H9 (cell line): ENCODE data around the gene CHMP1A. TPM values are rescaled to one million over a fixed set of nuclear protein-coding genes. Genes with fewer than 3 reads are reported as not detected.

ENCODE experiments used
- DNase-seq: peaks from one replicate; pipeline ENCODE4 v3.0.0-alpha.2; 2017
- H2AFZ ChIP-seq: one replicate; pipeline ENCODE4 v1.6.1; 2013; ENCODE audit warnings: mild to moderate bottlenecking, low read length, control low read depth, moderate library complexity
- H2AK5ac ChIP-seq: 2 replicates; pipeline ENCODE4 v1.6.1; 2013; ENCODE audit warnings: low read length, control low read depth, mixed read lengths; ENCODE audit not compliant: insufficient read length
- H2BK120ac ChIP-seq: one replicate; pipeline ENCODE4 v1.6.1; 2013; ENCODE audit warnings: low read depth, mild to moderate bottlenecking, low read length, control low read depth, inconsistent platforms; ENCODE audit not compliant: poor library complexity, severe bottlenecking
- H2BK12ac ChIP-seq: 2 replicates; pipeline ENCODE4 v1.6.1; 2013; ENCODE audit warnings: low read length, control low read depth, mixed read lengths, low read depth; ENCODE audit not compliant: insufficient read length
- H2BK15ac ChIP-seq: 2 replicates; pipeline ENCODE4 v1.6.1; 2013; ENCODE audit warnings: low read depth, low read length, control low read depth
- H2BK20ac ChIP-seq: one replicate; pipeline ENCODE4 v1.6.1; 2013; ENCODE audit warnings: low read depth, mild to moderate bottlenecking, low read length, control low read depth, inconsistent platforms; ENCODE audit not compliant: poor library complexity, severe bottlenecking
- H2BK5ac ChIP-seq: 2 replicates; pipeline ENCODE4 v1.6.1; 2013; ENCODE audit warnings: low read length, control low read depth, mixed read lengths; ENCODE audit not compliant: insufficient read length
- H3K14ac ChIP-seq: 2 replicates; pipeline ENCODE4 v1.6.1; 2013; ENCODE audit warnings: low read length, control low read depth; ENCODE audit not compliant: insufficient read depth
- H3K18ac ChIP-seq: 2 replicates; pipeline ENCODE4 v1.6.1; 2013; ENCODE audit warnings: low read depth, mild to moderate bottlenecking, mixed read lengths, low read length, control low read depth; ENCODE audit not compliant: insufficient read length
- H3K23ac ChIP-seq: 2 replicates; pipeline ENCODE4 v1.6.1; 2013; ENCODE audit warnings: low read length, control low read depth, mixed read lengths, low read depth; ENCODE audit not compliant: insufficient read length
- H3K23me2 ChIP-seq: 2 replicates; pipeline ENCODE4 v1.6.1; 2013; ENCODE audit warnings: low read depth, mild to moderate bottlenecking, mixed read lengths, low read length, control low read depth; ENCODE audit not compliant: insufficient read length, poor library complexity, severe bottlenecking
- H3K27ac ChIP-seq: 2 replicates; pipeline ENCODE4 v1.5.1; 2013; ENCODE audit warnings: low read length, control low read depth, mixed read lengths, low read depth; ENCODE audit not compliant: insufficient read length
- H3K27me3 ChIP-seq: 2 replicates; pipeline ENCODE4 v1.6.1; 2013; ENCODE audit warnings: low read length, control low read depth, inconsistent platforms; ENCODE audit not compliant: insufficient read depth
- H3K4ac ChIP-seq: 2 replicates; pipeline ENCODE4 v1.6.1; 2013; ENCODE audit warnings: low read depth, mild to moderate bottlenecking, control low read depth, inconsistent platforms, low read length, moderate library complexity
- H3K4me1 ChIP-seq: 2 replicates; pipeline ENCODE4 v1.6.1; 2013; ENCODE audit warnings: low read length, control low read depth, inconsistent platforms; ENCODE audit not compliant: insufficient read depth
- H3K4me2 ChIP-seq: 2 replicates; pipeline ENCODE4 v1.6.1; 2013; ENCODE audit warnings: low read length, control low read depth, mixed read lengths; ENCODE audit not compliant: insufficient read length, insufficient read depth
- H3K56ac ChIP-seq: 2 replicates; pipeline ENCODE4 v1.6.1; 2013; ENCODE audit warnings: low read depth, mild to moderate bottlenecking, mixed read lengths, low read length, control low read depth; ENCODE audit not compliant: insufficient read length
- H3K79me1 ChIP-seq: 2 replicates; pipeline ENCODE4 v1.6.1; 2013; ENCODE audit warnings: low read depth, mild to moderate bottlenecking, moderate library complexity, low read length, control low read depth, inconsistent platforms; ENCODE audit not compliant: insufficient read depth, poor library complexity, severe bottlenecking
- H3K79me2 ChIP-seq: 2 replicates; pipeline ENCODE4 v1.6.1; 2013; ENCODE audit warnings: low read length, control low read depth, inconsistent platforms; ENCODE audit not compliant: insufficient read depth
- H3K9ac ChIP-seq: 2 replicates; pipeline ENCODE4 v1.6.1; 2013; ENCODE audit warnings: low read length, control low read depth, mixed read lengths; ENCODE audit not compliant: insufficient read length; ENCODE audit errors: extremely low read depth
- H3K9me3 ChIP-seq: one replicate; pipeline ENCODE4 v1.6.1; 2013; ENCODE audit warnings: low read depth, low read length, inconsistent platforms; ENCODE audit not compliant: control insufficient read depth
- H3T11ph ChIP-seq: one replicate; pipeline ENCODE4 v1.6.1; 2013; ENCODE audit warnings: mild to moderate bottlenecking, low read length, control low read depth, inconsistent platforms
- H4K20me1 ChIP-seq: one replicate; pipeline ENCODE4 v1.6.1; 2013; ENCODE audit not compliant: control insufficient read depth, insufficient read length, insufficient read depth
- H4K5ac ChIP-seq: 2 replicates; pipeline ENCODE4 v1.6.1; 2013; ENCODE audit warnings: low read depth, mild to moderate bottlenecking, mixed read lengths, low read length, control low read depth; ENCODE audit not compliant: insufficient read length
- H4K8ac ChIP-seq: replicated peaks from 2 replicates; pipeline ENCODE4 v1.6.1; 2013; ENCODE audit warnings: low read length, control low read depth, mixed read lengths, low read depth; ENCODE audit not compliant: insufficient read length
- H4K91ac ChIP-seq: 2 replicates; pipeline ENCODE4 v1.6.1; 2013; ENCODE audit warnings: low read depth, mild to moderate bottlenecking, moderate library complexity, mixed read lengths, low read length, control low read depth; ENCODE audit not compliant: insufficient read length
- H3K27ac Mint-ChIP-seq, 3 experiments: 2 replicates in 2 of 3; 3 replicates in 1 of 3; pipeline ENCODE4 v1.8.0; 2020 to 2021; ENCODE audit warnings: mixed read lengths in 3 of 3, mild to moderate bottlenecking in 1 of 3, moderate library complexity in 1 of 3
- H3K27me3 Mint-ChIP-seq: 2 replicates; pipeline ENCODE4 v1.8.0; 2021; ENCODE audit warnings: low read depth, mild to moderate bottlenecking, moderate library complexity, mixed read lengths
- H3K36me3 Mint-ChIP-seq, 3 experiments: 2 replicates in 2 of 3; 3 replicates in 1 of 3; pipeline ENCODE4 v1.8.0; 2020 to 2021; ENCODE audit warnings: low read depth in 3 of 3, mixed read lengths in 3 of 3; ENCODE audit not compliant: insufficient read depth in 1 of 3
- H3K4me1 Mint-ChIP-seq, 2 experiments: 2 replicates each; pipeline ENCODE4 v1.8.0; 2020; ENCODE audit warnings: mixed read lengths in 2 of 2
- H3K4me3 Mint-ChIP-seq, 2 experiments: 2 replicates in 1 of 2; 3 replicates in 1 of 2; pipeline ENCODE4 v1.8.0; 2020 to 2021; ENCODE audit warnings: mild to moderate bottlenecking in 2 of 2, mixed read lengths in 2 of 2, moderate library complexity in 1 of 2
- H3K9me3 Mint-ChIP-seq, 2 experiments: 2 replicates in 1 of 2; 3 replicates in 1 of 2; pipeline ENCODE4 v1.8.0; 2020; ENCODE audit warnings: mild to moderate bottlenecking in 2 of 2, mixed read lengths in 2 of 2, moderate library complexity in 1 of 2
- CTCF ChIP-seq: fragments of 200-600 bp; sonication (generic); conservative IDR thresholded peaks from 3 replicates; pipeline ENCODE4 v1.8.0; 2021; ENCODE audit warnings: antibody characterized with exemption, mild to moderate bottlenecking
- WGBS: extraction: QIAGEN DNeasy Blood & Tissue Kit; methylation state at CpG from one replicate; pipeline ENCODE4 v1.1.7; 2013; ENCODE audit warnings: missing lambda C conversion rate, low lambda C conversion rate, mixed read lengths; ENCODE audit not compliant: insufficient read length; ENCODE audit errors: extremely low coverage; 5-methylcytosine and 5-hydroxymethylcytosine counted together
- total RNA-seq: library from RNA; stranded (reverse); gene quantifications from 2 replicates; pipeline ENCODE4 v1.2.1, GENCODE V29; 2021

The CHMP1A gene
- total RNA-seq, 1 experiment from 2014 or later, result 89.6 TPM

GRCh38 chr16:89599451-89599858 lies 58.1 kb downstream of the CHMP1A start:
- DNase-seq, result peak; percentile 89

More at GRCh38 chr16:89599451-89599858, 58.1 kb downstream of the CHMP1A start:
- H4K91ac ChIP-seq, result no peak overlapping the region
- H3K27me3 ChIP-seq, result no peaks in the 10 kb centered on the region
- H3K79me2 ChIP-seq, result no peaks in the 10 kb centered on the region
- no peak overlapping the region for H2BK12ac ChIP-seq
- H2BK15ac ChIP-seq, result no peak overlapping the region
- no CpG with 5 or more reads among the region's 8 CpGs for WGBS
- no peaks in the 10 kb centered on the region for H3K79me1 ChIP-seq
- Mint-ChIP-seq H3K27ac (0 out of 7 replicates have a peak overlapping the region, but pooled peaks of 1 of the 3 experiments have one; percentile 68), H3K4me3 (no peak overlapping the region), H3K36me3 (0 out of 7 replicates have a peak, but pooled peaks cover 0 to 3% (median 0%) of the 10 kb centered on the region in 3 experiments), H3K4me1 (peaks cover 5 to 12% of the 10 kb centered on the region in 2 experiments), H3K27me3 (peaks cover 4% of the 10 kb centered on the region), H3K9me3 (no peaks in the 10 kb centered on the region; a peak in 1 of 5 replicates)
- H3T11ph ChIP-seq, result no peak overlapping the region
- no peak overlapping the region for H2BK120ac ChIP-seq
- no peaks in the 10 kb centered on the region for H3K23me2 ChIP-seq
- peak; percentile 72 for TF ChIP-seq CTCF
- H4K8ac ChIP-seq, result no peak overlapping the region
- no peak overlapping the region for H3K4me2 ChIP-seq
- no peak overlapping the region for H3K27ac ChIP-seq
- no peak overlapping the region for H3K14ac ChIP-seq
- H2AFZ ChIP-seq, result no peak overlapping the region
- H2BK5ac ChIP-seq, result no peak overlapping the region
- no peak overlapping the region for H3K9ac ChIP-seq
- H3K23ac ChIP-seq, result no peak overlapping the region
- H4K20me1 ChIP-seq, result no peaks in the 10 kb centered on the region
- no peak overlapping the region for H3K56ac ChIP-seq
- no peaks in the 10 kb centered on the region; the same call in 1 of the 2 replicates for H3K4me1 ChIP-seq
- no peak overlapping the region for H3K18ac ChIP-seq
- H3K9me3 ChIP-seq, result no peaks in the 10 kb centered on the region
- H3K4ac ChIP-seq, result no peak overlapping the region
- H2BK20ac ChIP-seq, result no peak overlapping the region
- H4K5ac ChIP-seq, result no peak overlapping the region
- no peak overlapping the region for H2AK5ac ChIP-seq
